MM.1S (cell line): Measurements from ENCODE around the gene CALU.

ENCODE experiments used
- CTCF ChIP-seq: fragments of 300-600 bp; sonication (generic); IDR thresholded peaks from 2 replicates; pipeline ENCODE4 v1.5.1; 2016; ENCODE audit warnings: antibody characterized with exemption, low read length, mixed read lengths
- EZH2 ChIP-seq: fragments of 300-600 bp; sonication (generic); optimal IDR thresholded peaks from 2 replicates; pipeline ENCODE3; 2017; ENCODE audit warnings: low read depth, mild to moderate bottlenecking, antibody characterized with exemption, low read length, mixed read lengths

GRCh38 chr7:128801667-128802418, 62.7 kb downstream of the CALU start:
- TF ChIP-seq EZH2 (no peak), CTCF (no peak)
